Uterus (tissue), 4 donors: Measurements from ENCODE around the gene TEX9. TPM values are rescaled to one million over a fixed set of nuclear protein-coding genes. Genes with fewer than 3 reads are reported as not detected.
"Not testable (repeated sequence)": the region's sequence is repeated elsewhere in the genome, so short reads cannot be mapped to it uniquely, and the experiment has no call there.

Source experiments
- DNase-seq, 2 donors: peaks; one replicate each; pipeline ENCODE4 v3.0.0-alpha.2; 2019 to 2020
- H3K27ac ChIP-seq, 2 donors: fragments of 200-600 bp; sonication (generic); 1 replicate in 1 of 2; 2 replicates in 1 of 2; pipeline ENCODE4 v1.5.1; 2016 to 2018
- H3K27me3 ChIP-seq, 2 donors: fragments of 200-600 bp; sonication (generic); one replicate each; pipeline ENCODE4 v1.5.1; 2018 to 2019; ENCODE audit warnings: control low read depth in 1 of 2
- H3K36me3 ChIP-seq, 2 donors: fragments of 200-600 bp; sonication (generic); one replicate each; pipeline ENCODE4 v1.5.1; 2019; ENCODE audit warnings: control low read depth in 1 of 2
- H3K4me1 ChIP-seq, 2 donors: fragments of 200-600 bp; sonication (generic); one replicate each; pipeline ENCODE4 v1.5.1; 2018 to 2019; ENCODE audit warnings: control low read depth in 1 of 2
- H3K4me3 ChIP-seq, 2 donors: fragments of 200-600 bp; sonication (generic); 1 replicate in 1 of 2; 2 replicates in 1 of 2; pipeline ENCODE4 v1.5.1; 2018 to 2019; ENCODE audit warnings: mild to moderate bottlenecking in 1 of 2
- H3K9me3 ChIP-seq, 2 donors: fragments of 200-600 bp; sonication (generic); one replicate each; pipeline ENCODE4 v1.5.1; 2019; ENCODE audit warnings: control low read depth in 1 of 2
- CTCF ChIP-seq, 4 experiments: fragments of 200-600 bp in 2 of 4; fragments of 450-650 bp in 2 of 4; sonication (generic) in 2 of 4; IDR thresholded peaks; one replicate each; pipeline ENCODE4 v1.5.1; 2016 to 2019; ENCODE audit warnings: antibody characterized with exemption in 4 of 4, mild to moderate bottlenecking in 2 of 4, moderate library complexity in 1 of 4
- POLR2A ChIP-seq, 2 donors: fragments of 450-650 bp; IDR thresholded peaks; one replicate each; pipeline ENCODE4 v1.6.1; 2016; ENCODE audit warnings: antibody characterized with exemption in 2 of 2, mild to moderate bottlenecking in 1 of 2, moderate library complexity in 1 of 2
- intact Hi-C: fragments of 100-400 bp; cut with DNase I; formaldehyde crosslinking; loops from one replicate; pipeline ENCODE4 v1.15.1; 2023; ENCODE audit warnings: low total_unique reads
- total RNA-seq, 4 donors: library from RNA; depleted of rRNA in 3 of 4; stranded (reverse); fragments of >200 nt in 3 of 4; gene quantifications; one replicate each; pipeline versions ENCODE4 v1.1.0 to v1.2.4, GENCODE V29; 2014 to 2023
- donor health status: DM: yes; HTN: yes; CAD: no.

Gene TEX9
- total RNA-seq: 10 to 100 TPM in 2 of 4 donors, 1 to 10 TPM in 1, under 1 TPM in 1; 0.88 to 33.4 (median 12.7) TPM

DNA sequence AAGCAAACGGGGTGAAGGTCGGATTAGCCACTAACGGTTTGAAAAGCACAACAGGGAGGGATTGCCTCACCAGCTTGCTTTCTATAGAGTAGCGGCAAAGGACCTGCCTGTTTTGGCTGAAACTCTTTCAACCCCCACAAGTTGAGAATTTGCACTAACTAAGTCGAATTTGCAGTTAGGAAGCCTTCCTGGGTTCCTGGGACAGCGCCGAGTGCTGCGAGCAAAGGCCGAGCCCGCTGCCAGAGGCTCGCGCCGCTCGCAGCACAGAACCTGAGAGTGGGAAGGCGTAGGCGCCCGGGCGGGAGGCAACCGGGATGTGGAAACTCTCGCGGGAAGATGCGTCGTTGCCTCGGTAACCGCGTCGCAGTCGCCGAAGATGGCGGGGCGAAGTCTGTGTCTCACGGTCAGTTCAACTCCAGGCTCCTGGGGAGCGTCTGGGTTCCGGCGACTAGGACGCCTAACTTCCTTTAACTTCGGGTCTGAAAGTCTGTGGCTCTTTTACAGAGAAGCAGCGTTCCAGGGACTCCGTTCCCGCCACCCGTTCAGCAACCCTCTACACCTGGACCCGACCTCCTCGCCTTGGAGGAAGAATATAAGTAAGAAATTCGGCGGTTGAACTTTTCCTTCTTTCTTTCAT lies at the start of gene TEX9:
Gene TEX9, plus strand, starts transcription at position 352 of the 637 bp plus-strand sequence. Its CDS starts 25 bp downstream, at position 377.
- peak within 1 kb of the TSS; percentile 19 to 30 for H3K27ac ChIP-seq

GRCh38 chr15:56316561-56316960 lies 48.7 kb upstream of the TEX9 start:
- H3K4me1 ChIP-seq, H3K36me3 ChIP-seq, DNase-seq, H3K27ac ChIP-seq, H3K27me3 ChIP-seq, H3K4me3 ChIP-seq, intact Hi-C loops, H3K9me3 ChIP-seq: not testable (repeated sequence)

More for the DNA sequence above, at the start of gene TEX9:
- Histone ChIP-seq H3K4me1 (no peaks in the 10 kb centered on the region), H3K36me3 (no peaks in the 10 kb centered on the region), H3K27me3 (no peaks in the 10 kb centered on the region), H3K4me3 (peak within 1 kb of the TSS; percentile 61 to 76), H3K9me3 (no peaks in the 10 kb centered on the region)
- intact Hi-C loops: no loop called here
- TF ChIP-seq CTCF (IDR thresholded peaks at IDR 0.05): no peak
- TF ChIP-seq POLR2A (IDR thresholded peaks at IDR 0.05): peak in 1 of 2 donors; percentile 21
- peak; percentile 76 to 83 for DNase-seq

DNA sequence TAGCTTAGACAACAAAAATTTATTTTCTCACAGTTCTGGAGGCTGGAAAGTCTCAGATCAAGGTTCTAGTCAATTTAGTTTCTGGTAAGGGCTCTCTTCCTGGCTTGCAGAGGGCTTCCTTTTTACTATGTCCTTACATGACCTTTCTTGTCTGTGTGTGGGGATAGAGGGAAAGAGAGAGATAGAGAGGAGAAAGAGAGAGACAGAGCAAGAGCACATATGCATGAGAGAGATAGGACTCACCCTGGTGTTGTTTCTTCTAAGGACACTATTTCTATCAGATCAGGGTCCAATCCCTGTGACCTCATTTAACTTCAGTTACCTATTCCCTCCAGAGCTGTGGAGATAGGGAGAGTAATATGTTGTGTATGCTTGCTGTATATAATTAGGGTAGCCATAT lies 44.9 kb upstream of the TEX9 start:
- Histone ChIP-seq H3K4me3 (no peak overlapping the region), H3K4me1 (no peaks in the 10 kb centered on the region), H3K27ac (no peak overlapping the region), H3K36me3 (no peaks in the 10 kb centered on the region), H3K9me3 (no peaks in the 10 kb centered on the region), H3K27me3 (no peaks in the 10 kb centered on the region)
- intact Hi-C loops: no loop called here
- TF ChIP-seq POLR2A (IDR thresholded peaks at IDR 0.05) (no peak), CTCF (IDR thresholded peaks at IDR 0.05) (no peak)
- DNase-seq: no peak

DNA sequence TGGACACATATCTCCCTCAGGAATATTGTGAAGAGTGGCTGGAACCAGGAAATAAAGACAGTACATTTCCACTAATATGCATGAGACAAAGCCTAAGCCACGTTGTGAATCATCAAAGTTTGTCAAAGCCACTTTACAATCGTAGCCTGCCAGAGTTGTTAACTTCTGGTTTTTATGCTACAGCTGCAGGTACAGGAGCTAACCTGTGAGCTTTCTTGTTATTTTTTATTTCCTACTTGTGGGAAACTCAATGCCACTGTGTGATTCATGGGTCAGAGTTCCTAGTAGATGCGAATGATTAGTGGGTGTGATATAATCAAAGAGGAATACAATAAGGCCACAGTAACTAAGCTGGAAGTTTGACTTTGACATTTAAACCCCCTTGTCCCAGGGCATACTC lies 44.4 kb upstream of the TEX9 start:
- TF ChIP-seq POLR2A (IDR thresholded peaks at IDR 0.05) (no peak), CTCF (IDR thresholded peaks at IDR 0.05) (no peak)
- H3K36me3 ChIP-seq: no peaks in the 10 kb centered on the region
- intact Hi-C loops: no loop called here
- no peak for DNase-seq
- no peak overlapping the region for H3K4me3 ChIP-seq
- no peaks in the 10 kb centered on the region for H3K9me3 ChIP-seq
- H3K27ac ChIP-seq: no peak overlapping the region
- no peaks in the 10 kb centered on the region for H3K4me1 ChIP-seq
- H3K27me3 ChIP-seq: no peaks in the 10 kb centered on the region

DNA sequence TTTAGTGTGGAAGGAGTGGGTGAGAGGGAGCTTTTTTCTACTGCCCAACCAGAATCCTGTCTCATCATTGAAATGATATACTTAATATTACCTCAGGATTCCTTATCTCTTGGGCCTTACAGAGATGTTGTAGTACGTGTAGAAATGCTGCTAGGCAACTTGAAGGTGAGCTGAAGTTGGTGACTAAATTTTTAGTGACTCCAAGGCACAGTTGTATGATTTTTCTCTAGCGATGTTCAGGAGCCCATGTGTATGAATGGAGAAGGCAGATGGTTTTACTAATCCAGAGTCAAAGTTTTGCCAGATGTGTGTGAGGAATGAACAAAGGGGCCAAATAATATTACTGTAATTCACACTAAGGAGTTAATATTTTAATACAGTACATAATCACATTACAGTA lies 42.8 kb upstream of the TEX9 start:
- DNase-seq: no peak
- H3K27ac ChIP-seq: no peak overlapping the region
- no peaks in the 10 kb centered on the region for H3K36me3 ChIP-seq
- H3K4me3 ChIP-seq: no peak overlapping the region
- no peaks in the 10 kb centered on the region for H3K27me3 ChIP-seq
- no peaks in the 10 kb centered on the region for H3K4me1 ChIP-seq
- no peaks in the 10 kb centered on the region for H3K9me3 ChIP-seq
- TF ChIP-seq CTCF (IDR thresholded peaks at IDR 0.05) (no peak), POLR2A (IDR thresholded peaks at IDR 0.05) (no peak)
- intact Hi-C loops: no loop called here

- Histone ChIP-seq H3K27me3 (no peaks in the 10 kb centered on the region), H3K9me3 (no peaks in the 10 kb centered on the region), H3K4me3 (no peak overlapping the region), H3K36me3 (no peaks in the 10 kb centered on the region), H3K4me1 (no peaks in the 10 kb centered on the region), H3K27ac (no peak overlapping the region)
- no peak for TF ChIP-seq CTCF (IDR thresholded peaks at IDR 0.05)
- no peak for TF ChIP-seq POLR2A (IDR thresholded peaks at IDR 0.05)
- no peak for DNase-seq
- intact Hi-C loops: no loop called here
Measured at GRCh38 chr15:56323435-56323834, 41.8 kb upstream of the TEX9 start.
